H1 (cell line): ENCODE data around the gene PKD1. TPM values are rescaled to one million over a fixed set of nuclear protein-coding genes. Genes with fewer than 3 reads are reported as not detected.
A peak's percentile ranks its signal among the peaks of the same experiment; 100 is the strongest.

ENCODE experiments used
- CTCF ChIA-PET: fragments of 300-600 bp; sonication (Branson Sonifier 250); formaldehyde crosslinking; loops from one replicate; lab custom pipeline; 2021; ENCODE audit not compliant: partially characterized antibody; lab: Charles Lee
- POLR2A ChIA-PET: fragments of 300-600 bp; sonication (Branson Sonifier 250); formaldehyde crosslinking; loops from one replicate; lab custom pipeline; 2021; ENCODE audit warnings: inconsistent platforms; ENCODE audit not compliant: partially characterized antibody; lab: Charles Lee
- DNase-seq, 2 experiments: peaks; one replicate each; pipeline versions ENCODE4 v3.0.0 to v3.0.0-alpha.2; 2010 to 2022; ENCODE audit warnings: low spot score in 2 of 2, low read depth in 1 of 2, mixed read lengths in 1 of 2
- FAIRE-seq: peaks from 2 replicates; lab custom pipeline; 2011; peaks lifted over from hg19 to GRCh38; lab: Jason Lieb, UNC
- H2AFZ ChIP-seq: 2 replicates; pipeline ENCODE4 v1.8.1; 2012; ENCODE audit warnings: low read length, inconsistent platforms
- H2AK5ac ChIP-seq: 2 replicates; pipeline ENCODE4 v1.6.1; 2013; ENCODE audit warnings: low read depth, low read length
- H2BK120ac ChIP-seq: replicated peaks from 2 replicates; pipeline ENCODE3; 2013; ENCODE audit warnings: low read depth, low read length, inconsistent platforms
- H2BK12ac ChIP-seq: 2 replicates; pipeline ENCODE4 v1.6.1; 2013; ENCODE audit warnings: low read depth, low read length
- H2BK15ac ChIP-seq: 2 replicates; pipeline ENCODE4 v1.6.1; 2013; ENCODE audit warnings: low read length
- H2BK20ac ChIP-seq: 2 replicates; pipeline ENCODE4 v1.6.1; 2013; ENCODE audit warnings: low read length
- H2BK5ac ChIP-seq: 2 replicates; pipeline ENCODE4 v1.6.1; 2013; ENCODE audit warnings: low read depth, low read length
- H3K14ac ChIP-seq: 2 replicates; pipeline ENCODE4 v1.6.1; 2013; ENCODE audit warnings: inconsistent platforms; ENCODE audit not compliant: insufficient read length
- H3K18ac ChIP-seq: 2 replicates; pipeline ENCODE4 v1.6.1; 2013; ENCODE audit warnings: low read length; ENCODE audit errors: extremely low read depth
- H3K23ac ChIP-seq: 2 replicates; pipeline ENCODE4 v1.6.1; 2013; ENCODE audit warnings: inconsistent platforms; ENCODE audit not compliant: insufficient read length
- H3K23me2 ChIP-seq: 2 replicates; pipeline ENCODE4 v1.6.1; 2013; ENCODE audit warnings: low read depth, low read length
- H3K27ac ChIP-seq: 2 replicates; pipeline ENCODE4 v1.6.1; 2011; ENCODE audit warnings: low read depth, low read length, inconsistent platforms
- H3K27me3 ChIP-seq, 4 experiments: replicated peaks in 1 of 4; 1 replicate in 1 of 4; 2 replicates in 3 of 4; pipeline versions ENCODE4 v1.6.1 to v1.8.1; 2011 to 2013; ENCODE audit warnings: low read length in 3 of 4, mild to moderate bottlenecking in 3 of 4, inconsistent platforms in 2 of 4, mixed read lengths in 2 of 4, moderate library complexity in 1 of 4; ENCODE audit not compliant: control insufficient read depth in 3 of 4, insufficient read depth in 3 of 4; ENCODE audit errors: extremely low read depth in 1 of 4
- H3K36me3 ChIP-seq, 4 experiments: 2 replicates each; pipeline versions ENCODE4 v1.6.1 to v1.8.1; 2011 to 2013; ENCODE audit warnings: mild to moderate bottlenecking in 4 of 4, low read length in 3 of 4, moderate library complexity in 2 of 4, control low read depth in 1 of 4, inconsistent platforms in 1 of 4; ENCODE audit not compliant: insufficient read depth in 4 of 4, control insufficient read depth in 2 of 4
- H3K4ac ChIP-seq: replicated peaks from 2 replicates; pipeline ENCODE3; 2013; ENCODE audit warnings: low read length, low read depth, mixed read lengths, inconsistent platforms; ENCODE audit not compliant: insufficient read length
- H3K4me1 ChIP-seq, 4 experiments: replicated peaks in 1 of 4; 1 replicate in 1 of 4; 2 replicates in 3 of 4; pipeline versions ENCODE4 v1.6.1 to v1.8.1; 2011 to 2013; ENCODE audit warnings: low read length in 3 of 4, inconsistent platforms in 2 of 4, mixed read lengths in 1 of 4; ENCODE audit not compliant: insufficient read depth in 4 of 4, control insufficient read depth in 3 of 4
- H3K4me2 ChIP-seq, 2 experiments: 2 replicates each; pipeline versions ENCODE4 v1.6.1 to v1.8.1; 2011 to 2013; ENCODE audit warnings: low read depth in 2 of 2, low read length in 2 of 2, control low read depth in 1 of 2, inconsistent platforms in 1 of 2, mild to moderate bottlenecking in 1 of 2; ENCODE audit not compliant: insufficient read depth in 1 of 2
- H3K4me3 ChIP-seq, 4 experiments: fragments of 200-600, 300-600 bp in 1 of 4; sonication (generic), shearing (Covaris generic), sonication (Bioruptor Twin) in 1 of 4; 2 replicates each; pipeline versions ENCODE4 v1.5.1 to v1.8.1; 2011 to 2016; ENCODE audit warnings: low read length in 4 of 4, low read depth in 3 of 4, control low read depth in 2 of 4, inconsistent platforms in 2 of 4, mild to moderate bottlenecking in 2 of 4, mixed read lengths in 1 of 4, moderate library complexity in 1 of 4; ENCODE audit not compliant: insufficient read depth in 2 of 4; ENCODE audit errors: extremely low read depth in 1 of 4
- H3K56ac ChIP-seq: replicated peaks from 2 replicates; pipeline ENCODE3; 2013; ENCODE audit warnings: low read depth, mild to moderate bottlenecking, mixed read lengths, low read length, inconsistent platforms; ENCODE audit not compliant: insufficient read length
- H3K79me1 ChIP-seq: 2 replicates; pipeline ENCODE4 v1.6.1; 2013; ENCODE audit warnings: low read depth, low read length, control low read depth
- H3K79me2 ChIP-seq, 2 experiments: 2 replicates each; pipeline versions ENCODE4 v1.6.1 to v1.8.1; 2012 to 2013; ENCODE audit warnings: low read length in 2 of 2, mild to moderate bottlenecking in 2 of 2, inconsistent platforms in 1 of 2; ENCODE audit not compliant: insufficient read depth in 2 of 2, control insufficient read depth in 1 of 2
- H3K9ac ChIP-seq, 4 experiments: replicated peaks in 1 of 4; 1 replicate in 1 of 4; 2 replicates in 3 of 4; pipeline versions ENCODE4 v1.6.1 to v1.8.1; 2011 to 2013; ENCODE audit warnings: low read depth in 3 of 4, low read length in 3 of 4, control low read depth in 2 of 4, mild to moderate bottlenecking in 2 of 4, moderate library complexity in 2 of 4, inconsistent platforms in 1 of 4; ENCODE audit errors: extremely low read depth in 1 of 4
- H3K9me3 ChIP-seq, 2 experiments: 2 replicates each; pipeline versions ENCODE4 v1.6.1 to v1.8.1; 2012 to 2013; ENCODE audit warnings: mild to moderate bottlenecking in 2 of 2, moderate library complexity in 2 of 2, control low read depth in 1 of 2, inconsistent platforms in 1 of 2, low read depth in 1 of 2, low read length in 1 of 2, mixed read lengths in 1 of 2; ENCODE audit not compliant: insufficient read depth in 2 of 2
- H4K20me1 ChIP-seq, 2 experiments: replicated peaks in 1 of 2; 2 replicates each; pipeline versions ENCODE3 to v1.8.1; 2011 to 2013; ENCODE audit warnings: inconsistent platforms in 2 of 2, low read length in 2 of 2, mild to moderate bottlenecking in 1 of 2; ENCODE audit not compliant: insufficient read depth in 2 of 2, control insufficient read depth in 1 of 2
- H4K5ac ChIP-seq: 2 replicates; pipeline ENCODE4 v1.6.1; 2013; ENCODE audit warnings: low read length, low read depth, mixed read lengths, inconsistent platforms; ENCODE audit not compliant: insufficient read length
- H4K8ac ChIP-seq: 2 replicates; pipeline ENCODE4 v1.8.0; 2013; ENCODE audit warnings: mild to moderate bottlenecking, moderate library complexity, low read length, inconsistent platforms; ENCODE audit not compliant: insufficient read depth; ENCODE audit errors: extremely low read depth
- H4K91ac ChIP-seq: replicated peaks from 2 replicates; pipeline ENCODE3; 2013; ENCODE audit warnings: low read length, mixed read lengths, inconsistent platforms; ENCODE audit not compliant: insufficient read length
- EP300 ChIP-seq, 2 experiments: IDR thresholded peaks; 1 replicate in 1 of 2; 2 replicates in 1 of 2; pipeline ENCODE4 v1.6.1; 2011 to 2012; ENCODE audit warnings: low read depth in 2 of 2, low read length in 2 of 2, mild to moderate bottlenecking in 2 of 2, borderline replicate concordance in 1 of 2, inconsistent platforms in 1 of 2, moderate library complexity in 1 of 2
- EZH2 ChIP-seq: fragments of 200-600 bp; sonication (generic); IDR thresholded peaks from 2 replicates; pipeline ENCODE4 v1.7.1; 2012; ENCODE audit warnings: low read depth, mild to moderate bottlenecking, moderate library complexity, low read length, inconsistent platforms; ENCODE audit not compliant: severe bottlenecking
- KDM1A ChIP-seq: fragments of 200-600, 300-600 bp; sonication (generic); IDR thresholded peaks from 2 replicates; pipeline ENCODE4 v1.7.1; 2016; ENCODE audit warnings: mild to moderate bottlenecking, low read length, borderline replicate concordance
- KDM4A ChIP-seq: IDR thresholded peaks from one replicate; pipeline ENCODE4 v1.7.1; 2012; ENCODE audit warnings: low read depth, mild to moderate bottlenecking, moderate library complexity, low read length, inconsistent platforms; ENCODE audit not compliant: severe bottlenecking
- MAX ChIP-seq: IDR thresholded peaks from 2 replicates; pipeline ENCODE4 v1.6.1; 2012; ENCODE audit warnings: inconsistent platforms
- RBBP5 ChIP-seq: IDR thresholded peaks from 2 replicates; pipeline ENCODE4 v1.7.1; 2012; ENCODE audit warnings: low read depth, mild to moderate bottlenecking, inconsistent platforms, low read length, moderate library complexity, borderline replicate concordance
- SIX5 ChIP-seq: IDR thresholded peaks from 2 replicates; pipeline ENCODE4 v1.6.1; 2011; ENCODE audit warnings: mild to moderate bottlenecking, low read depth, low read length
- TCF12 ChIP-seq: IDR thresholded peaks from 2 replicates; pipeline ENCODE4 v1.6.1; 2011; ENCODE audit warnings: low read depth, mild to moderate bottlenecking, low read length
- WGBS, 2 experiments: shearing (Covaris generic) in 1 of 2; methylation state at CpG; one replicate each; pipeline versions ENCODE4 v1.1.6 to v1.1.7; 2013 to 2015; ENCODE audit warnings: low lambda C conversion rate in 2 of 2, mixed read lengths in 2 of 2, inconsistent platforms in 1 of 2, low coverage in 1 of 2, missing lambda C conversion rate in 1 of 2; ENCODE audit not compliant: insufficient replicate concordance in 2 of 2, insufficient coverage in 1 of 2, insufficient read length in 1 of 2; ENCODE audit errors: extremely low coverage in 1 of 2, missing lambda C conversion rate in 1 of 2; 5-methylcytosine and 5-hydroxymethylcytosine counted together
- polyA plus RNA-seq, 7 experiments: library from polyadenylated mRNA; depleted of rRNA in 3 of 7; stranded (reverse) in 5 of 7; unstranded in 2 of 7; fragments of >200 nt in 5 of 7; fragments of 200-250 nt in 2 of 7; gene quantifications; 1 replicate in 5 of 7; 2 replicates in 1 of 7; 4 replicates in 1 of 7; pipeline versions ENCODE4 v1.2.1 to v1.2.3, GENCODE V29; 2011 to 2013; ENCODE audit warnings: missing spikeins in 2 of 7, mixed read lengths in 2 of 7
- total RNA-seq: library from RNA; stranded (reverse); fragmentation: NEBNext Ultra II Directional; extraction: Animal tissue kit (Norgen Biotek cat#: 25700); gene quantifications from 2 replicates; pipeline ENCODE4 v1.2.1, GENCODE V29; 2021

Gene PKD1
- total and polyA plus RNA-seq, 2 of the 8 experiments (the other 6 are each of a cell fraction or from before 2014, with no cell fraction given), result 40.6 to 52.7 TPM

GRCh38 chr16:2179107-2179501, 43.4 kb upstream of the PKD1 start:
- Histone ChIP-seq H3K36me3 (peaks cover 11 to 37% (median 20%) of the 10 kb centered on the region in 4 experiments; a peak in 7 of 8 replicates), H3K27ac (no peak overlapping the region), H3K4me3 (peak overlapping the region in 1 of 4 experiments; percentile 26; a peak in 2 of 8 replicates), H3K9ac (no peak overlapping the region), H4K8ac (no peak overlapping the region), H2BK20ac (no peak overlapping the region), H3K14ac (no peak overlapping the region), H2BK120ac (no peak overlapping the region), H2BK12ac (no peak overlapping the region), H4K20me1 (peaks cover 2 to 16% of the 10 kb centered on the region in 2 experiments), H3K18ac (no peak overlapping the region), H4K5ac (no peak overlapping the region), H3K4me1 (peaks cover 0 to 7% (median 2%) of the 10 kb centered on the region in 4 experiments; a peak in 4 of 7 replicates), H4K91ac (no peak overlapping the region), H3K56ac (no peak overlapping the region), H3K4me2 (peak overlapping the region; percentile 28 to 38; a peak in 2 of 4 replicates)
- POLR2A ChIA-PET, result interaction anchor here (0.8 to 1.8 kb wide), 2 partner anchors 73 to 107 kb away, joined by 3 to 5 read pairs; partner anchors contain the start of gene ECI1
- 80% methylated on average over 3 of the region's 50 CpGs; no CpG with 5 or more reads in 1 of the 2 experiments for WGBS, 2 experiments
- DNase-seq, result no peak
- no peak for FAIRE-seq
- CTCF ChIA-PET, result no interaction called here
- no peak for TF ChIP-seq MAX
- no peak for TF ChIP-seq KDM4A
- TF ChIP-seq EZH2, result no peak
- no peak for TF ChIP-seq TCF12
- no peak for TF ChIP-seq RBBP5
- no peak for TF ChIP-seq KDM1A
- TF ChIP-seq SIX5, result no peak
- TF ChIP-seq EP300 (IDR thresholded peaks at IDR 0.05; ENCODE audit: borderline replicate concordance in 1 of 2, low read depth in 2 of 2, low read length in 2 of 2), result no peak
- TF ChIP-seq, all 59 proteins: peak for 0
- Histone ChIP-seq H2BK5ac (no peak overlapping the region), H3K4ac (no peak overlapping the region), H3K9me3 (no peaks in the 10 kb centered on the region), H3K23me2 (peaks cover 2% of the 10 kb centered on the region; the same call in 1 of the 2 replicates), H3K79me1 (no peaks in the 10 kb centered on the region), H3K23ac (no peak overlapping the region), H3K27me3 (no peaks in the 10 kb centered on the region; a peak in 1 of 7 replicates), H3K79me2 (no peaks in the 10 kb centered on the region), H2AK5ac (no peak overlapping the region), H2BK15ac (no peak overlapping the region), H2AFZ (no peak overlapping the region)
